Neural progenitor cell (in vitro differentiated cells): ENCODE results near the gene CEP290.

Experiments used
- CTCF ChIP-seq: fragments of 200-600 bp; sonication (generic); IDR thresholded peaks from 2 replicates; pipeline ENCODE4 v1.5.1; 2017; ENCODE audit warnings: antibody characterized with exemption, mild to moderate bottlenecking
- EZH2 ChIP-seq: fragments of 200-600 bp; sonication (generic); IDR thresholded peaks from 2 replicates; pipeline ENCODE4 v1.6.1; 2017; ENCODE audit warnings: antibody characterized with exemption, mild to moderate bottlenecking, moderate library complexity

DNA sequence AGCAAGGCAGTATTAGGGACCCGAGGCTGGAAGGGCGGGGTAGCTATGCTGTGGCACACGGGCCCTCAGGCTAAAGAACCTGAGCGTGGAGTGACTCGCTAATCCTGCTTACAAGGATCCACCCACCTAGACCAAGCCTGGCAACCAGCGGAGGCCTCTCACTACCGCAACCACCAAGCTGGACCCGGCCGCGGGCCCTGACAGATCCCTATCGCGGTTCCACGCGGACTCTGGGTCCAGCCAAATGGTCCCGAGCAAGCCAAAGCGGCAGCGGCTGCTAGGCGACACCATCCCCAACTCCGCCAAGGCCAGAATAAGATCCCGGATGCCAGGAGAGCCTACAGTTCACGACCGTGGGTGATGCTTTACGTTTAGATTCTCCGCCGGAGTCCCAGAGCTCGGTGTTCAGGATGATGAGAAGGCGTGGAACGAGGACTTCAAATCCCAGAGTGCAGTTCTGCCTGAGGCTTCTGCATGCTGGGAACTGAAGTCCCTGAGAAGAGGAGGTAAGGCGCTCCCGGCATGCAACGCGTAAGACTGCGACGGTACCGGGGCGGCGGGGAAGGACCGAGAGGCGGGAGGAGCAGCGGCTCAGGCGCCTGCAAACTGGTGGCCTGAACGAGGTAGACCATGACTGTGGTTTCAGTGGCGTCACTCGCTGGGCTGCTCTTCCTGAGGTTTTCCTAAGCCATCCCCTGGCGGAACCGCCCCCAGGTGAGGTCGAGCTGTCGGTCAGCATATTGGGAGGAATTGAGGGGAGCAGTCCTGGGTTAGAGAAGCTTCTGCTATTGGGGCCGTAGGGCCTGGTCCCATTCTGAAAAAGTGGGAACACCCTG, at the start of gene CEP290, which contains the start of gene TMTC3:
- no peak for TF ChIP-seq CTCF
- TF ChIP-seq EZH2: no peak
